Stomach (tissue), 4 donors: ENCODE measurements around the gene CD72.

Experiments
- POLR2AphosphoS5 ChIP-seq, 3 donors: sonication (generic); formaldehyde crosslinking; IDR thresholded peaks; one replicate each; pipeline ENCODE4 v1.6.1; 2016; ENCODE audit warnings: antibody characterized with exemption in 3 of 3
- TF ChIP-seq, protein P1 (sequence below), 7 experiments: fragments of 450-650 bp in 4 of 7; fragments of 200-600 bp in 3 of 7; sonication (generic) in 3 of 7; IDR thresholded peaks; one replicate each; pipeline ENCODE4 v1.5.1; 2016 to 2019; ENCODE audit warnings: antibody characterized with exemption in 7 of 7, control low read depth in 2 of 7, mild to moderate bottlenecking in 1 of 7

DNA sequence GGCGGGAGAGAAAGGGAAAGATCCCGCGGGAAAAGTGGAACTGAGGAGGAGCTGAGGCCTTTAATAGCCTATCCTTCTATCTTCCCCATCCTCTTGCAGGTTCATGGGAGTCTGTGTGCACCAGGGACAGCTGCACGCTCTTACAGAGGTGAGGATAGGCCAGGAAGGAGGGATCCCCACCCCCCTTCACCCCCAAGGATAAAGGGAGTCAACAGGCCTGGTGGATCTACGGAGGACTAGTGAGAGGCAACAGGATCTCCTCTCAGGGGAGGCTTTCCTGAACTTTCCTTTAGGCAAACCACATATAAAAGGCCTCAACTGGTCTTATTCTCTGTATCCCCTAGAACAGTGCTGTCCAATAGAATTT is 12.1 kb downstream of the CD72 start:
- TF ChIP-seq, protein P1, sequence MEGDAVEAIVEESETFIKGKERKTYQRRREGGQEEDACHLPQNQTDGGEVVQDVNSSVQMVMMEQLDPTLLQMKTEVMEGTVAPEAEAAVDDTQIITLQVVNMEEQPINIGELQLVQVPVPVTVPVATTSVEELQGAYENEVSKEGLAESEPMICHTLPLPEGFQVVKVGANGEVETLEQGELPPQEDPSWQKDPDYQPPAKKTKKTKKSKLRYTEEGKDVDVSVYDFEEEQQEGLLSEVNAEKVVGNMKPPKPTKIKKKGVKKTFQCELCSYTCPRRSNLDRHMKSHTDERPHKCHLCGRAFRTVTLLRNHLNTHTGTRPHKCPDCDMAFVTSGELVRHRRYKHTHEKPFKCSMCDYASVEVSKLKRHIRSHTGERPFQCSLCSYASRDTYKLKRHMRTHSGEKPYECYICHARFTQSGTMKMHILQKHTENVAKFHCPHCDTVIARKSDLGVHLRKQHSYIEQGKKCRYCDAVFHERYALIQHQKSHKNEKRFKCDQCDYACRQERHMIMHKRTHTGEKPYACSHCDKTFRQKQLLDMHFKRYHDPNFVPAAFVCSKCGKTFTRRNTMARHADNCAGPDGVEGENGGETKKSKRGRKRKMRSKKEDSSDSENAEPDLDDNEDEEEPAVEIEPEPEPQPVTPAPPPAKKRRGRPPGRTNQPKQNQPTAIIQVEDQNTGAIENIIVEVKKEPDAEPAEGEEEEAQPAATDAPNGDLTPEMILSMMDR (IDR thresholded peaks at IDR 0.05), result no peak
- no peak for TF ChIP-seq POLR2AphosphoS5 (IDR thresholded peaks at IDR 0.05)
